HG03342 (cell line): ENCODE data around the gene PRKCB.
A peak's percentile ranks its signal among the peaks of the same experiment; 100 is the strongest.
"Not testable (repeated sequence)": the region's sequence is repeated elsewhere in the genome, so short reads cannot be mapped to it uniquely, and the experiment has no call there.

Experiments used
- ATAC-seq: cut with Tn5 transposase; IDR thresholded peaks from one replicate; pipeline ENCODE4 v1.9.1; 2021; ENCODE audit warnings: mild to moderate bottlenecking, moderate library complexity; ENCODE audit not compliant: unreplicated experiment

The PRKCB gene

GRCh38 chr16:23901178-23902033 is 65.6 kb downstream of the PRKCB start:
- ATAC-seq, result no peak

- ATAC-seq, result no peak
These were observed 66.4 kb downstream of the PRKCB start for GRCh38 chr16:23902034-23902747.

DNA sequence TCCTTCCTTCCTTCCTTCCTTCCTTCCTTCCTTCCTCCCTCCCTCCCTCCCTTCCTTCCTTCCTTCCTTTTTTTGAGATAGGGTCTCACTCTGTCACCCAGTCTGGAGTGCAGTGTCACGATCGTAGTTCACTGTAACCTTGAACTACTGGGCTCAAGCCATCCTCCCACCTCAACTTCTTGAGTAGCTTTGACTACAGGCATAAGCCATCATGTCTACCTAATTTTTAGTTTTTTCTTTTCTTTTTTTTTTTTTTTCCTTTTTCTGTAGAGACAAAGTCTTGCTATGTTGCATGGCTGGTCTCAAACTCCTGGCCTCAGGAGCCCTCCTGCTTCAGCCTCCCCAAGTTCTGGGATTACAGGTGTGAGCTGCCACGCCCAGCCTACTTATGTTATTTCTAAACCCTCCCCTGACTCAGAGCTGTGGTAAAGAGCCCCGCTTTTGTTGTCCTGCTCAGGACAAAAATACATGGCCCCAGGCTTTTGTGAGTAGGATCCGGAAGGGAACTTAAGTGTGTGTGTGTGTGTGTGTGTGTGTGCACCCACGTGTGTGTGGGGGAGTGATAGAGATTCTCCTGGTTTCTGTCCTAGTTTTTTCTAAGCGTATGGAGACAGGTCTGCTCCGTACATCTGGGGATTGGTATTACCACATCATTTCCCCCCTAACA is 67.1 kb downstream of the PRKCB start:
- no peak for ATAC-seq

DNA sequence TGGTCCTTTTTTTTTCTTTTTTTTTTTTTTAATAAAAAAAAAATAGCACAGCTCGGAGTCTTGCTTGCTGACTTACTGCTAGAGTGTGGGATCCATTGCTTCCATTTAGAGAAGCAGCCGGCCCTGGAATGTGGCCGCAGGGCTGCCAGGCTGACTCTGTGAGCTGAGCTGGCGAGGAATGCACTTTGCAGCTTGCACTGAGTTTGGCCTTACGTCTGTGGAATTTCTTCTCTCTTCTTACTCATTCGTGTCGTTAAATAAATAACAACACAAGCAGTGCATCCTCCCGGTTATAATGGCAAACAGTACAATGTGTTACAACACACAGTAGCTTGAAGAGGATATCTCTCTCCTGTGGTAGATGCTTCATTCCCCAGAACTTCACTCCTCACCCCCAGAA is 69.2 kb downstream of the PRKCB start:
- no peak for ATAC-seq

- ATAC-seq, result no peak
These were observed 71.7 kb downstream of the PRKCB start for GRCh38 chr16:23907457-23907902.

DNA sequence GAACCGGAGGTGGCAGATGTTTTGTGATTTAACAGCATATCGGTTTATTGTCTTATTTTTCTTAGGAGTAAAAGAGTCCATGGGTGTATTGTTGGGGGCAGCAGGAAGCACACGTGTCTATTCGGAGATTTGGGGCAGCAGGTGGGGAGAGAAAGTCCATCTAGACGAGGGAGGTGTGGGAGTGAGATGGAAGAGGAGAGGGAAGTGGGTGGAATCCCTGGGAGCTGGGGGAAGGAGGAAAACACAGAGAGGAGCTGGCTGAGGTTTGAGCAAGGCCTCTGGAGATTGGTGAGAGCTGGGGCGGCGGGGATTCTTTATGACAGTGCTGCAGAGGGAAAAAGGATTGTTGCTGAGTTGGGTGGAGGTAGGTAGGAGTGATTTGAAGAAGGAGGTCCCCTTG is 72.1 kb downstream of the PRKCB start:
- ATAC-seq, result no peak

GRCh38 chr16:23908790-23909189 is 73.0 kb downstream of the PRKCB start:
- no peak for ATAC-seq

- no peak for ATAC-seq
These were observed 74.1 kb downstream of the PRKCB start for GRCh38 chr16:23909792-23910418.

DNA sequence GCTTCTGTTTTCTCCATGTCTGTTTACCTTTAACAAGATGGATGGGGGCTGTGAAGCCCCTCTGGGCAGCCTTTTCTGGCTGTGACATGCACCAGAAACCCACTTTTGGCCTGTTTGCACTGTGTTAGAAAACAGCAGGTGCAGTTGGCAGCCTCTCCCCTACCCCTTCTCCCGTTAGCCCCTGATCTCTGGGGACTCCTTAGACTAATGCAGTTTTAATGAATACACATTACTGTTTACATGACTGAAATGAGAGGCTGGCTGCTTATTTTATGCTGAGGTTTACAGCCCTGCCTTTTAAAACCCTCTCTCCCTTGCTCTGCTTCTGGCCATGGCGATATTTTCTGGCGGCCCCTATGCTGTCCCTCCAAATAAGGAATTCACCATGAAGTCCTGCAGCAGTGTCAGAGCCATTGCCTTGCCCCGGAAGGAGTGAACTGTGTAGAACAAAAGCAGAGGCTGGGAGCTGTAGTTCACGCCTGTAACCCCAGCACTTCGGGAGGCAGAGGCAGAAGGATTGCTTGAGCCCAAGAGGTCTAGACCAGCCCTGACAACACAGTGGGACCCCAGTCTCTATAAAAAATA is 79.3 kb downstream of the PRKCB start:
- ATAC-seq, result no peak

DNA sequence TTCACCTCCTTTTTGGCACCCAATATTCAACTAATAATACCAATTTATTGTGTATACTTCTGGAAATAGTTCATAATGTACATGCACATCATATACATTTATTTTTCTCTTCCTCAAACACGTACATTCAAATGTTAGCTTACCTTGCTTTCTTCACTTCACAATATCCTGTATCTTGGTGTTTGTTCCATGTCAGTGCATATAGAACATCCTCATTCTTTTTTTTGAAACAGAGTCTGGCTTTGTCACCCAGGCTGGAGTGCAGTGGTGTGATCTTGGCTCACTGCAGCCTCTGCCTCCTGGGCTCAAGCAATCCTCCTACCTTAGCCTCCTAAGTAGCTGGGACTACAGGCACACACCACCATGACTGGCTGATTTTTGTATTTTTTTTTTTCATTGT is 80.8 kb downstream of the PRKCB start:
- not testable (repeated sequence) for ATAC-seq

DNA sequence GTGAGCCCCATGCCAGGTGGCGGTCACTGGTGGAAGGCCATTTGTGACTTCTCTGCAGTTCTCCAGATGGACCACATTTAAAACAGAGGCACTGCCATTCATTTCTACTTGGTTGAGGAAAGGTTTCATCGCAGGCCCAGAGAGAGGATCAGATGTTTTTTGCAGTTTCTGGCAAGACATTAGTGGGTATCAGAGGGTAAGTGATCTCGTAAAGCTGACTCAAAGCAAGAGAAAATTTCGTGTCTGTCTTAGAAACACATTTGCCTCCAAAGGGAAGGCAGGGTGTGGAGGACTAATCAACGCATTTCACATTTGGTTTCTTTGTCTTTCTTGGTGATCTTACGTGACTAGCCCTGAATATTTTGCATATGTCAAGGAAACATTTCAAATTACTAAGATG is 81.8 kb downstream of the PRKCB start:
- ATAC-seq, result peak; percentile 57

GRCh38 chr16:23920446-23920845 is 84.7 kb downstream of the PRKCB start:
- ATAC-seq, result no peak

DNA sequence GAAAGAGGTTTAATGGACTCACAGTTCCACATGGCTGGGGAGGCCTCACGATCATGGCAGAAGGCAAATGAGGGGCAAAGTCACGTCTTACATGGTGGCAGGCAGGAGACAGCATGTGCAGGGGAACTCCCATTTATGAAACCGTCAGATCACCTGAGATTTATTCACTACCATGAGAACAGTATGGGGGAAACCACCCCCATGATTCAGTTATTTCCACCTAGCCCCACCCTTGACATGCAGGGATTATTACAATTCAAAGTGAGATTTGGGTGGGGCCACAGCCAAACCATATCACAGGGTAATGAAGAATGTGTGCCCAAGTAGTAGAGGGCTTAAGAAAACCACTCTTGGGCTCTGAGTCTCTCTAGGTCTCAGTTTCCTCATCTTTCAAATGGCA is 85.1 kb downstream of the PRKCB start:
- ATAC-seq, result no peak

DNA sequence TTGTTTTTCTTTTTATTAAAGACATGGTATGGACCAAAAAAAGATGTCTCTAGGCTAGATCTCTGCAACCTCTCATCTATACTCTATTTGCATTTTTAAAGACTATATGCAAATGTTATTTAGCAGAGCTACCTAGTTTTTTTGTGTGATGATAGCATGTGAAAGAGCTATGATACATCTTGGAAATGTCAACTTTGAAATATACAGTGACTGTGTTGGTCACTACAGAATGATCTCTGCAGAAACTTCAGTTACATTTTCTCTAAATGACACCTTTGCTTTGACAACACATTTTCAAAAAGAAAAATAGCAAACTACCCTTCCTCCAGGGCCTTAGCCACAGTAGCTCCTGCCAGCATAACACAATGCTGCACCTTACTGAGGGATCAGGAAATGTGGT is 86.6 kb downstream of the PRKCB start:
- ATAC-seq, result no peak

DNA sequence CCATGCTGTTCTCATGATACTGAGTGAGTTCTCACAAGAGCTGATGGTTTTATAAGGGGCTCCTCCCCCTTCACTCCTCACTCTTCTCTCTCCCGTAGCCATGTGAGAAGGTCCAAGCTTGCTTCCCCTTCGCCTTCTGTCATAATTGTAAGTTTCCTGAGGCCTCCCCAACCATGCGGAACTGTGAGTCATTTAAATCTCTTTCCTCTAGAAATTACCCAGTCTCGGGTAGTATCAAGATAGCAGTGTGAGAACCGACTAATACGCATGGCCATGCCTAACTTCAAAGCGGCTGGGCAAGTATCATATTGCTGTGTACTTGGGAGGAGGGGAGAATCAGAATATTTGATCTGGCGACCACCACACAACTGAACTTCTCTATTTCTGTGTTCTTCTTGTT is 88.3 kb downstream of the PRKCB start:
- no peak for ATAC-seq

DNA sequence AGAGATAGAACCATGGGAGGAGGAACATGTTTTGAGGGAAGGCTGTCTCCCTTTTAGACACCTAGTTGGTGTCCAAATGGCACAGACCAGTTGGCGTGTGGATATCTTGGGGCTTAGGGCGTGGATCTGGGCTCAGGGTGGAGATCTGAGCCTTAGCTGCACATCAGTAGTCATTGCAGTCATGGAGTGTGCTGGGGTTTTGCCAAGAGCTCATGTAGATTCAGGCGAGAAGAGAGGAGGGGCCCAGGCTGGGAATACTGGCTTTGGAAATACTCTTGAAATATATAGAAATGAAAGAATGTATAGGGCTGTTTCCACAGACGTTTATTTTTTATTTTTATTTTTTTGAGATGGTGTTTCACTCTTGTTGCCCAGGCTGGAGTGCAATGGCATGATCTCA is 92.0 kb downstream of the PRKCB start:
- no peak for ATAC-seq

DNA sequence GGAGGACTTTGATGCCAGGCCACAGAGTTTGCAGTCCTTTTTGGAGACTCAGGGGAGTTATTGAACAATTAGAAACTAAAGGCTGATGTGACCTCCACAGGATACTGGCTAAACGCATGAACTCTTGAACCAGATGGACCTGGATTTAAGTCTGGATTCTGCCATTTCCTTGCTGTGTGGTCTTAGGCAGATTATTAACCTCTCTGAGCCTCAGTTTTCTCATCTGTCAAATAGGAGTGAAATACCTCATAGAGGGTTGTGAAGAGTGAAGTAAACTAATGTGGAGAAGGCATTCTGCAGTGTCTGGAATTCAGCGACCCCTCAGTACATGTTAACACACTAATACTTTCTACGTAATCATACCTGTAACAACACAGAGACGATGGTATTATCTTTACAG is 93.5 kb downstream of the PRKCB start:
- ATAC-seq, result no peak

DNA sequence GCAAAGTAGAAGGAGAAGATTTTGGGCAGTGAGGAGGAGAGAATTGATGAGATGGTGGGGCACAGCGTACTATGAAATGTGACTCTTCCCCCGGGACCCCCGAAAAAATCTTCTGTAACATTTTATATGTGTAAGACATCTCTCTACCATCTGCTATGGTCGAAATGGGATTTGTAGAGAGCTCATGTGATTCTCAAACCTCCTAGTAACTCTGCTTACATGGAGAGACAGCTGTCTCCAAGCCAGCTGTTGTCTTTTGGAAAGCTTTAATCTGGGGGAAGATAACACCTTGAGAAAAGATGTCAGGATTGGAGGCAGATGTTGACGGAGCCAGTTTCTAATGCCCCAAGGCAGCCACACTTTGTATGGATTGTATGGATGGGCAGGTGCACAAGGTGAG is 94.1 kb downstream of the PRKCB start:
- no peak for ATAC-seq

- ATAC-seq, result no peak
These were observed 95.0 kb downstream of the PRKCB start for GRCh38 chr16:23930791-23931190.

- ATAC-seq, result no peak
These were observed 95.4 kb downstream of the PRKCB start for GRCh38 chr16:23931199-23931598.

DNA sequence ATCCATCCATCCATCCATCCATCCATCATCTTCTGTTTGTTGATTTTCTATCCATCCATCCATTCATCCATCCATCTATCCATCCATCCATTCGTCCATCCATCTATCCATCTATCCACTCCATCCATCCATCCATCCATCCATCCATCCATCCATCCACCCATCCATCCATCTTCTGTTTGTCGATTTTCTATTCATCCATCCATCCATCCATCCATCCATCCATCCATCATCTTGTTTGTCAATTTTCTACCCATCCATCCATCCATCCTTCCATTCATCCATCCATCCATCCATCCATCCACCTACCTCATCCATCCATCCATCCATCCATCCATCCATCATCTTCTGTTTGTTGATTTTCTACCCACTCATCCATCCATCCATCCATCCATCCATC is 97.9 kb downstream of the PRKCB start:
- ATAC-seq, result not testable (repeated sequence)
